ENCODE measurements around the gene CAPN15.

DNA sequence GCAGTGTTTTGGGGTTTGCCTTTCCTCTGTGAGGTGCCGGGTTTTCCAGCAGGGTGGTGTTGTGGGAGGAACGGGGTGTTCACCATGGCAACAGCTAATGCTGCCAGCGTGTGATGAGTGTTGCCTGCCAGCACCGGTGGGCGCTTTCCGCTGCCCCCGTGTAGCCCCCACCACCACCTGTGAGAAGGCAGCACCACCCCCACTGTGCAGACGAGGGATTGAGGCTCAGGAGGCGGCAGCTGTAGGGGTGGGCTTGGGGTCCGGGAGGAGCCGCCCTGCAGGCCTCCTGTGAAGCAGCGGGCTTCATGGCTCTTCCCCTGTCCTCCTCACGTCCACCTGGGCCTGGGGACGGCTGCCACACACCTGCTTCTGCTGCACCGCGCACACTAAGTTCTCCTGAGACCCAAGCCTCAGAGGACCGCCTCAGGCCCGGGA lies 67.6 kb downstream of the CAPN15 start:
- no peak for TF ChIP-seq EZH2 (IDR thresholded peaks at IDR 0.05; ENCODE audit: insufficient read depth, low read length)
- TF ChIP-seq CTCF (IDR thresholded peaks at IDR 0.05; ENCODE audit: insufficient read depth, low read depth, low read length): no peak
